ENCODE measurements around the gene LTBP2.

The LTBP2 gene

DNA sequence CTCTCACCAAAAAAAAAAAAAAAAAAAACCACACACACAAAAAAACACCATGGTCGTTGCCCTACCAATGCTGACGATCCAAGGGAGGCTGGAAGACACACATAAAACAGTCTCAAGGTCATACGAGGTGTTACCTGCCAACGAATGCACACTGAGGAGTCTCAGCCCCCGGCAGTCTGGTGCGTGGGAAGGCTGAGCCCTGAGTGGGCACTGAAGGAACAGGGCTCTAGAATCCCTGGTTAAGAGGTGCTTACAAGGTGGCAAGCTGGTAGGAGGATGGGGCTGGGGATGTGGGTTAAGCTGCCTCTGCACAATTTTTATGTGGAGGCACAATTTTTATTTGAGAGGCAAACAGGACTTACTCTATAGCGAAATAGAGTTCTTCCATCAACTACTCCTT, 7.9 kb downstream of the LTBP2 start:
- no peak for TF ChIP-seq USF1 (IDR thresholded peaks at IDR 0.05)
- TF ChIP-seq TCF12 (IDR thresholded peaks at IDR 0.05; ENCODE audit: low read depth), result no peak
- no peak for TF ChIP-seq RAD21 (IDR thresholded peaks at IDR 0.05; ENCODE audit: low read depth)
- no peak for TF ChIP-seq EP300 (IDR thresholded peaks at IDR 0.05; ENCODE audit: borderline replicate concordance)
- TF ChIP-seq MAX (IDR thresholded peaks at IDR 0.05), result no peak
- TF ChIP-seq NFIC (IDR thresholded peaks at IDR 0.05), result no peak
- TF ChIP-seq CEBPB (IDR thresholded peaks at IDR 0.05), result no peak
- no peak for TF ChIP-seq FOXM1 (IDR thresholded peaks at IDR 0.05; ENCODE audit: borderline replicate concordance, low read depth)
- TF ChIP-seq CREB1 (IDR thresholded peaks at IDR 0.05; ENCODE audit: low read depth), result no peak
- TF ChIP-seq EGR1 (IDR thresholded peaks at IDR 0.05), result no peak
- no peak for TF ChIP-seq TAF1 (IDR thresholded peaks at IDR 0.05; ENCODE audit: low read depth)
- no peak for TF ChIP-seq ZBTB7A (IDR thresholded peaks at IDR 0.05; ENCODE audit: low read depth)
- TF ChIP-seq YY1 (IDR thresholded peaks at IDR 0.05; ENCODE audit: low read depth), result no peak
- no peak for TF ChIP-seq REST (IDR thresholded peaks at IDR 0.05; ENCODE audit: low read depth)
- TF ChIP-seq TEAD4 (IDR thresholded peaks at IDR 0.05), result no peak

DNA sequence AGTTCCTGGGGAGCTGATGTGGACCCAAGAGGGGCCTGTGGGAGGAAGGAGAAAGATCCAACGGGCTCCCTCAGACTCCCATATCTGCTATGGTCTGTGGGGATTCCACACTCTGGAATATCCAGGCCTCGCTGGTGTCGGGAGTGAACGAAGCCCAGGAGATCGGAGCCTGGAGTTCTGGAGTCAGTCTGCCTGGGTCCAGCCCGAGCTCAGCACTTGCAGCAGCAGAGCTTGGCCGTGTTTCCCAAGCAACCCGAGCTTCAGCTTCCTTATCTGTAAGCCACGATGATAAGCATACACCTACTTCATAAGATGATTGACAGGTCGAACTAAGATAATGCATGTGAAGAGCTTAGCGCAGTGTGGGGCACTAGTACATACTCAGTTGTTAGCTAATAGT, 10.1 kb downstream of the LTBP2 start:
- TF ChIP-seq EP300 (IDR thresholded peaks at IDR 0.05; ENCODE audit: borderline replicate concordance) (no peak), USF1 (IDR thresholded peaks at IDR 0.05) (no peak), NFIC (IDR thresholded peaks at IDR 0.05) (no peak), TCF12 (IDR thresholded peaks at IDR 0.05; ENCODE audit: low read depth) (no peak), TAF1 (IDR thresholded peaks at IDR 0.05; ENCODE audit: low read depth) (no peak), MAX (IDR thresholded peaks at IDR 0.05) (no peak), FOXM1 (IDR thresholded peaks at IDR 0.05; ENCODE audit: borderline replicate concordance, low read depth) (no peak), CEBPB (IDR thresholded peaks at IDR 0.05) (no peak), REST (IDR thresholded peaks at IDR 0.05; ENCODE audit: low read depth) (no peak), TEAD4 (IDR thresholded peaks at IDR 0.05) (no peak)

GRCh38 chr14:74599946-74600345, 12.1 kb downstream of the LTBP2 start:
- TF ChIP-seq TAF1 (IDR thresholded peaks at IDR 0.05; ENCODE audit: low read depth), result no peak
- TF ChIP-seq ZBTB7A (IDR thresholded peaks at IDR 0.05; ENCODE audit: low read depth), result no peak
- TF ChIP-seq YY1 (IDR thresholded peaks at IDR 0.05; ENCODE audit: low read depth), result no peak
- no peak for TF ChIP-seq EP300 (IDR thresholded peaks at IDR 0.05; ENCODE audit: borderline replicate concordance)
- TF ChIP-seq USF1 (IDR thresholded peaks at IDR 0.05), result no peak
- no peak for TF ChIP-seq TCF12 (IDR thresholded peaks at IDR 0.05; ENCODE audit: low read depth)
- TF ChIP-seq FOXM1 (IDR thresholded peaks at IDR 0.05; ENCODE audit: borderline replicate concordance, low read depth), result no peak
- no peak for TF ChIP-seq EGR1 (IDR thresholded peaks at IDR 0.05)
- TF ChIP-seq TEAD4 (IDR thresholded peaks at IDR 0.05), result no peak
- no peak for TF ChIP-seq REST (IDR thresholded peaks at IDR 0.05; ENCODE audit: low read depth)
- no peak for TF ChIP-seq NFIC (IDR thresholded peaks at IDR 0.05)
- no peak for TF ChIP-seq CEBPB (IDR thresholded peaks at IDR 0.05)
- no peak for TF ChIP-seq RAD21 (IDR thresholded peaks at IDR 0.05; ENCODE audit: low read depth)
- TF ChIP-seq CREB1 (IDR thresholded peaks at IDR 0.05; ENCODE audit: low read depth), result no peak
- TF ChIP-seq MAX (IDR thresholded peaks at IDR 0.05), result no peak

DNA sequence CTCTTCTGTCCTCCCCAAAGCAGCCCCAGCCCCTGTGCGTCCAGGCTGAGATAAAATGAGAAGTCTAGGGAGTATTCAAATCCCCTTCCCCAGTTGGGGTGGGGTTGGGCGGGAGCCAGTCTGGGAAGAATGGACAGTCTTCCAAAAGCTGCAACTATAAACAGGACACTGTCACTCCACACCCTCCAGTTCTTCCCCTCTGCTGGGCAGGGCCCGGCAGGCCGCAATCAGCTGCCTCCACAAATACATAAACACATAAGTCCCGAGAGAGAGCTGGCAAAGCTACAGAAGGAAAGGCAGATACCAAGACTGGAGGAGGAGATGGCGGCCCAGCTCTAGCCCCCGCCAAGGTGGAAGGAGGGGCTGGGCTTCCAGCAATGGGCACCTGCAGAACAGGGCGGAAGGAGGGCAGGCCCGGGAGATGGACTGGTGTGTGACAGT, 12.7 kb downstream of the LTBP2 start:
- no peak for TF ChIP-seq EP300 (IDR thresholded peaks at IDR 0.05; ENCODE audit: borderline replicate concordance)
